HepG2 (cell line): Measurements from ENCODE around the gene CALCB. TPM values are rescaled to one million over a fixed set of nuclear protein-coding genes. Genes with fewer than 3 reads are reported as not detected.
A peak's percentile ranks its signal among the peaks of the same experiment; 100 is the strongest.

Source experiments
- ADNP ChIP-seq: sonication (generic); formaldehyde crosslinking; IDR thresholded peaks from 2 replicates; pipeline ENCODE4 v1.4.0; 2020; ENCODE audit warnings: missing genetic modification reagents
- CBX5 ChIP-seq: sonication (generic); formaldehyde crosslinking; IDR thresholded peaks from 2 replicates; pipeline ENCODE4 v1.4.0; 2020; ENCODE audit warnings: missing genetic modification reagents, borderline replicate concordance
- CREBL2 ChIP-seq: sonication (generic); formaldehyde crosslinking; IDR thresholded peaks from 2 replicates; pipeline ENCODE4 v1.8.1; 2023; ENCODE audit warnings: missing genetic modification reagents, mild to moderate bottlenecking, borderline replicate concordance
- EZH2 ChIP-seq: conservative IDR thresholded peaks from 2 replicates; pipeline ENCODE4 v1.6.1; 2012; ENCODE audit warnings: mild to moderate bottlenecking, low read depth, low read length, moderate library complexity
- GATAD2A ChIP-seq: IDR thresholded peaks from 2 replicates; pipeline ENCODE4 v1.6.1; 2016
- MXI1 ChIP-seq: IDR thresholded peaks from 3 replicates; pipeline ENCODE4 v1.6.1; 2012; ENCODE audit warnings: low read depth, low read length, inconsistent platforms, borderline replicate concordance
- NFE2L1 ChIP-seq: sonication (generic); formaldehyde crosslinking; IDR thresholded peaks from 2 replicates; pipeline ENCODE4 v1.4.0; 2020; ENCODE audit warnings: missing genetic modification reagents, mild to moderate bottlenecking, borderline replicate concordance
- POLR2AphosphoS2 ChIP-seq: IDR thresholded peaks from 2 replicates; pipeline ENCODE4 v1.6.1; 2011; ENCODE audit warnings: low read depth, low read length, improper control_type of control experiment
- SMARCE1 ChIP-seq: fragments of 450-650 bp; IDR thresholded peaks from 2 replicates; pipeline ENCODE4 v1.6.1; 2017; ENCODE audit warnings: borderline replicate concordance
- TBL1XR1 ChIP-seq: fragments of 150-350 bp; IDR thresholded peaks from 2 replicates; pipeline ENCODE4 v1.6.1; 2014; ENCODE audit warnings: borderline replicate concordance, low read length; ENCODE audit not compliant: partially characterized antibody
- ZBTB10 ChIP-seq: sonication (generic); formaldehyde crosslinking; IDR thresholded peaks from 2 replicates; pipeline ENCODE4 v1.4.0; 2020; ENCODE audit warnings: missing genetic modification reagents, borderline replicate concordance
- ZBTB26 ChIP-seq: IDR thresholded peaks from 2 replicates; pipeline ENCODE4 v1.6.1; 2016; ENCODE audit warnings: missing compliant biosample characterization, missing genetic modification reagents, borderline replicate concordance
- ZEB1 ChIP-seq: IDR thresholded peaks from 2 replicates; pipeline ENCODE4 v1.6.1; 2012; ENCODE audit warnings: mild to moderate bottlenecking, low read depth, inconsistent platforms; ENCODE audit not compliant: insufficient replicate concordance
- ZNF33B ChIP-seq: sonication (generic); formaldehyde crosslinking; IDR thresholded peaks from 2 replicates; pipeline ENCODE4 v1.5.1; 2020; ENCODE audit warnings: mild to moderate bottlenecking, missing genetic modification reagents
- ZNF615 ChIP-seq: sonication (generic); formaldehyde crosslinking; IDR thresholded peaks from 2 replicates; pipeline ENCODE4 v1.5.0; 2020; ENCODE audit warnings: mild to moderate bottlenecking, missing genetic modification reagents, borderline replicate concordance
- ZNF646 ChIP-seq: sonication (generic); formaldehyde crosslinking; IDR thresholded peaks from 2 replicates; pipeline ENCODE4 v1.9.0; 2021; ENCODE audit warnings: mild to moderate bottlenecking, missing genetic modification reagents
- ZNF674 ChIP-seq: sonication (generic); formaldehyde crosslinking; IDR thresholded peaks from 2 replicates; pipeline ENCODE4 v1.5.0; 2020; ENCODE audit warnings: low read depth, mild to moderate bottlenecking, missing genetic modification reagents
- polyA plus RNA-seq, 8 experiments: library from polyadenylated mRNA; depleted of rRNA in 3 of 8; stranded (reverse) in 7 of 8; unstranded in 1 of 8; fragments of >200 nt; fragmentation: Illumina TruSeq in 4 of 8; extraction: Trizol in 4 of 8; gene quantifications; 2 replicates each; pipeline versions ENCODE4 v1.2.1 to v1.2.3, GENCODE V29; 2011 to 2016; ENCODE audit warnings: low read depth in 4 of 8, missing spikeins in 1 of 8, mixed read lengths in 1 of 8; ENCODE audit not compliant: insufficient read depth in 1 of 8
- total RNA-seq, 5 experiments: library from RNA; depleted of rRNA; stranded (reverse); fragments of >200 nt; fragmentation: Illumina TruSeq; extraction: Trizol; gene quantifications; 2 replicates each; pipeline ENCODE4 v1.2.3, GENCODE V29; 2016; ENCODE audit warnings: low read depth in 1 of 5
- TF ChIP-seq, protein P1 (sequence below): sonication (generic); formaldehyde crosslinking; IDR thresholded peaks from 2 replicates; pipeline ENCODE4 v1.4.0; 2020; ENCODE audit warnings: mild to moderate bottlenecking, missing genetic modification reagents

The CALCB gene
- total and polyA plus RNA-seq, 2 of the 13 experiments (the other 11 are each of a cell fraction or from before 2014, with no cell fraction given): not detected

DNA sequence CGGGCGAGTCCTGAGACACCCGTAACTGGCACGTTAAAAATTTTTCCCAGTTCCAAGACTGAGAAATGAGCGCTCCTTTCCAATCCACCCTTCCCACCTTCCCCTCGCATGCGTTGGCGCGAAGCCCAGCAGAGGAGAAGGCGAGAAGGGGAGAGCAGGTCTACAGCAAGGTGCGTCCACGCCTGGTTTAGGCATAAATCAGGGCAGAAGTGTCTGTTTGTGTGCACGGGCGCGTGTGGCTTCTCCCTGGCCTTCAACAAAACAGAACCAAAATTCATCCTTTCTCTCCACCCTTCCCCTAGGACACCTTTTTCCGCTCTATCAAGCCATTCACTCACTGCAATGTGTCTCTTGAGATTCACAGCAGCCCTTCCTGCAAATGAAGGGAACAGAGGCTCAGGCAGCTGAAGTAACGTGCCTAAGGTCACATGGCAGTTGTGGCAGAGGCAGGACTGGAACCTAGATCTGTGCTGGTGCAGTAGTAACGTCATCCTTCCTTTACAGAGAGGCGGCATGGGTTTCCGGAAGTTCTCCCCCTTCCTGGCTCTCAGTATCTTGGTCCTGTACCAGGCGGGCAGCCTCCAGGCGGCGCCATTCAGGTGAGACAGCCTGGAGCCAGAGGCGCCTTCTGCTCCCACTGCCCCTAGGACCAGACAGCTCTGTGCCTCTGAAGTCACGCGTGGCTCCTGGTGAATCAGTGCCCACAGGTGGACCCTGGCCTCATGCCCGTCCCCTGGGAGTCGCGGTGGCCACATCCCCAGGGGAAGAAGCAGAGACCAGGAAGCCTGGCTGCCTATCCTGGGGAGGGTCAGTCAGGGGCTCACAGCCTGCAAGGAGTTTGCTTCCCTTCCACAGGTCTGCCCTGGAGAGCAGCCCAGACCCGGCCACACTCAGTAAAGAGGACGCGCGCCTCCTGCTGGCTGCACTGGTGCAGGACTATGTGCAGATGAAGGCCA is 1.1 kb downstream of the CALCB start (continued):
- TF ChIP-seq ZNF646 (CRISPR knock-in tag): no peak
- no peak for TF ChIP-seq ZNF674 (CRISPR knock-in tag)
- no peak for TF ChIP-seq ZBTB26 (CRISPR knock-in tag)
- TF ChIP-seq GATAD2A (CRISPR knock-in tag): no peak
- TF ChIP-seq SMARCE1: no peak
- TF ChIP-seq ZBTB10 (CRISPR knock-in tag): no peak
- TF ChIP-seq EZH2: no peak
- TF ChIP-seq, protein P1, sequence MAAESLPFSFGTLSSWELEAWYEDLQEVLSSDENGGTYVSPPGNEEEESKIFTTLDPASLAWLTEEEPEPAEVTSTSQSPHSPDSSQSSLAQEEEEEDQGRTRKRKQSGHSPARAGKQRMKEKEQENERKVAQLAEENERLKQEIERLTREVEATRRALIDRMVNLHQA (CRISPR knock-in tag): no peak
- TF ChIP-seq MXI1: no peak
- no peak for TF ChIP-seq ZNF33B (CRISPR knock-in tag)
- no peak for TF ChIP-seq POLR2AphosphoS2
- TF ChIP-seq ADNP (CRISPR knock-in tag): peak; percentile 48; the same call in 1 of the 2 replicates
- no peak for TF ChIP-seq CBX5 (CRISPR knock-in tag)
- TF ChIP-seq NFE2L1 (CRISPR knock-in tag): no peak
- no peak for TF ChIP-seq TBL1XR1
- TF ChIP-seq ZEB1: no peak
- no peak for TF ChIP-seq CREBL2
- TF ChIP-seq ZNF615 (CRISPR knock-in tag): no peak
